GM21619 (cell line): ENCODE measurements around the gene TMPRSS5.
A peak's percentile ranks its signal among the peaks of the same experiment; 100 is the strongest.

Experiments used
- ATAC-seq: cut with Tn5 transposase; IDR thresholded peaks from one replicate; pipeline ENCODE4 v1.9.1; 2021; ENCODE audit not compliant: unreplicated experiment

Gene TMPRSS5

DNA sequence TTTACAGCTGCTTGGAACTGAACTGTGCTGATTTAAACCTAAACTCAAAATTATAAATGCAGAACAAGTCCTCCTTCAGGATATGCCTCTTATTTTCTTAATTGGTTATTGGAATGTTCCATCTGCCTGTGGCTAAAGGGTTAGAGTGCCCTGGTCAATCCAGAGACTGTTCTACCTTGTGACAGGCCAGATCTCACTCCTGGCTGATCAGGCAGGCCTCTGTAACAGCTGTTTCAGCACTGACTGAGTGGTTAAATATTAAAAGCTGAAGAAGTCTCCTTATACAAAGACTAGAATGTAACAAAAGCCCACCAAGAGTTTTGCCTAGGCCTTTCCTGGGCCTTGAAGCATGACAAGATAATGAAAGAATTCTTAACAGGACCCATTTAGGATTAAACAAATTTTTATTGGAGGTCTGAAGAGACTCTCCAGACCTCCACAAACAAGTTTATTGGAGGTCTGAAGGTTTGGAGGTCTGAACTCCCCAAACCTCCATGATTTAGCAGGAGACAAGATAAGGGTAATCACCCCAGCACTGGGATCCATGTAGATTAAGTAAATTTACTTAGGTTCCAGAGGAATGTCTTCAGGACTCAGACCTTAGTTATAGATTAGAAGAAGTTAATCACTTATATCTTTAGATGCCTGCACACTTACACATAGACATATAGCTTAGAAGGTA, 35.8 kb downstream of the TMPRSS5 start:
- peak; percentile 34 for ATAC-seq

DNA sequence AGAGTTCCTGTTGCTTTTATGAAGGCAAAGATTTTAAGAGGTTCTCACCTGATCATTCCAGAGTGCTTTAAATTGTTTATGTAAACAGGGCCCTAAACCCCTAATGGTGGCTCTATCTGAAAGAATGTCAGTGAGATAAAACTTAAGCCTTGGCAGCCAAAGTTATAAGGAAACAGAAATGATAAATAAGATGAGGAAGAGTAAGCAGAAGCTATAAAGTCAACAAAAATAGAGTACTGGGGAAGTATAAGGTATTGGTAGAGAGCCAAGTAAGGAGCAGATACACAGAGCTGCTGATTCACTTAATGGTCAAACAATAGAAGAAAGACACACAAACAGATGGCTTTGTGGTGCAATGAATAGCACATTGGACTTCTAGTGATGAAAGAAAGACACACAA, 37.9 kb downstream of the TMPRSS5 start:
- no peak for ATAC-seq

DNA sequence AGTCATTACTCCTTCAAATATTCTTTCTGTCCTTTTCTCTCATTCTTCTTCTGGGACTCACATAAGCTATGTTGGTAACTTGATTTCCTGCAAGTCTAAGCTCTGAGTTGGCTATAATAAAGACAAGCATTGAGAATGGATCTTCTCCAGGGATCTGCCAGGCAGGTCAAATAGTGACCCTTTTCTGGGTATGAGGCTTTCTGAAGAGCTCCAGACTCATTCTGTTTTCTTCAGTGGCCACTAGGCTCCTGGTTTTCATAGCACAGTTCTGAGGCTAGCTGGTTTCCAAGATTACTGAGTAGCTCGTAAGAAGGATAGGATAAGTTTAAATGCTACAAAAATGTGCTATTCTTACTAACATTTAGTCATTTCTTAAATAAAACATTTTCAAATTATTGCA, 38.3 kb downstream of the TMPRSS5 start:
- ATAC-seq = no peak

DNA sequence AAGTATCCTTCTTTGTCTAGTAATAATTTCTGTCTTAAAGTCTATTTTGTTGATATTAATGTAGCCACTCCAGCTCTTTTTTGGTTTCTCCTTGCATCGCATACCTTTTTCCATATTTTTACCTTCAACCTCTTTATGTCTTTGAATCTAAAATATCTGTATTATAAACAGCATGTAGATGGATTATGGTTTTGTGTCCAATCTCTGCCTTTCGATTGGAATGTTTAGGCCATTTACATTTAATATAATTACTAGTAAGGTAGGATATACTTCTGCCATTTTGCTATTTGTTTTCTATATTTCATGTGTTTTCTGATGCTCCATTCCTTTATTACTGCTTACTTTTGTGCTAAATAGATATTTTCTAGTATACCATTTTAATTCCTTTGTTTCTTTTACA, 39.5 kb downstream of the TMPRSS5 start:
- ATAC-seq = no peak

DNA sequence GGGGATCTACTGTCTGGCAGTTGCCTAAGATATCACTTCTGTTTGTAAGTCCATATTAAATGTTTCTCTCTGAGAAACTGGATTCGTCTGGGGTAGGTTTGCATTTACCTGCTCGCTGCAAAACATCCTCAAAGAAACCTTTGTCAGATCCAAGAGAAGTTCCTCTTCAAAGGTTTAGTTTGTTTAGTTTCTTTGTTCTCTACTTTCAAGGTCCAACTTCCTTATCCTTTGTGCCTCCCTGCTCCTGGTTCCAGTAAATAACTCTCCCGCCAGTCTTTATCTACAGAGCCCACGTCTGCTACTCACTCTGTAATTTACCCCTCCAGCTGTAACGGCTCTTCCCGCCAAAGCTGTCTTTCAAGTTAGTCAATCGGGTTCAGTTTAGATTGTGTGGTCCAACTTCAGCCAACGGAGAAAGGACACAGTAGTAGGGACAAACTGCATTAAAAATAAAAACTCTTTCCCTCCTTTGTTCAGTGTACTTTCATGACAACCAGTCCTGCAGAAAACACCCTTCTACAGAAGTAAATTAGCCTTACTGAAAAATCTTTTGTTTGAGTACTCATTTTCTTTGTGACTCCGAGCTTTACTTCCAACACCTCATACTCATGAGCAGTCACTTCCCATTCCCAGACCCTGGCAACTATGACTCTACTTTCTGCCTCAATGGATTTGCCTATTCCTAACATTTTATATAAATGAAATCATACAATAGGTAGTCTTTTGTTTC, 41.0 kb downstream of the TMPRSS5 start:
- ATAC-seq = no peak

DNA sequence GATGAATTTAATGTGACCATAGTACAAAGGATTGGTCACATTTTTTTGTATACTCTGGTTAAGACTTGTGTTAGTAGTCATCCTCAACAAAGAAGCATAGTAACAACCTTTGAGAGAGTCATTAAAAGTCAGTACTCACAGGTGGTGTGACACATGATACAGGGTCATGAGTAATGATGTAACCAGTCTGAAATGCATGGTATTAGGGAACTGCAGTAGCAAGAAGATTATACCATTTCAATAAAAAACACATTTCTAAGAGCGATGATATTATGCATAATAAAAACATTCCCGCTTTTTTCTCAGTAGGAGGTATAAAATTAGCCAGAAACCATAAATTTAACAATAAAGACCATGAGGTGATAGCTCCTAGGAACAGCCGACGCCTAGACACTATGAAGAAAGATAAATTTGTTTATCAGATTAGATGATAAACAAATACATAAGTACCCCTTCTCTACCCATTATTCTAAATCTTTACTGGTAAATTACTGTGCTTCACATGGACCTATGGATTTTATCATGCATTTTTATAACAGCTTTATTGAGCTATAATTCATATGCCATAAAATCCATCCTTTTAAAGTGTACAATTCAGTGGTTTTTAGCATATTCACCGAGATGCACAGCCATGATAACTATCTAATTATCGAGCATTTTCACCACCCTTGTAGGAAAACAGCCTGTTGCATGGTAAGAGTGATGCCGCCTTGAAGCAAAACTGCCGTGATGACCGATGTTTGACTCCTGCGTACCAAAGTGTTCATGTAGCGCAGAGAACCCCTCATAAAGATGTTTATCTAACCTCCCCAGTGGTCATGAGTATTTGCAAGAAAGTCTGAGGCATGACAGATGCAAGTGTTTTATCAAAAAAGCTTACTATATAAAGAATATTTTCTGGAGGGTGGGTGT, 41.8 kb downstream of the TMPRSS5 start:
- no peak for ATAC-seq

DNA sequence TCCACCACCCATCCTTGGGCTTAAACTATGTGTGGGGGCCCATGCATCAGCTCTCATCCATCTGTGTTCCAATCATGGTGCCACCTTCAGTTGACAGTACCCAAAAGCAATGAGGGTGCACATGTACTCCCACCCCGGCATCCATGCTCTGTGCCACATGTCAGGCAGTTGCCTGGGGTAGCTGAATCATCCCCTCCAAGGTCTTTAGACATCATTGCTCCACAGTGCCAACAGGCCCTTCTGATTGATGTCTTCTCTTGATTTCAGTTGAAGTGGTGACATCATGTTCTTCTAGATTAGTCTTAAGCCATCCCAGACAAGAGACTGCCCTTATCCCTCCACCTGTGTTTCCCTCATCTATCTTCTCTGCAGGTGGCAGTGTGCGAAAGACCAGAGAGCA, 42.5 kb downstream of the TMPRSS5 start:
- no peak for ATAC-seq

DNA sequence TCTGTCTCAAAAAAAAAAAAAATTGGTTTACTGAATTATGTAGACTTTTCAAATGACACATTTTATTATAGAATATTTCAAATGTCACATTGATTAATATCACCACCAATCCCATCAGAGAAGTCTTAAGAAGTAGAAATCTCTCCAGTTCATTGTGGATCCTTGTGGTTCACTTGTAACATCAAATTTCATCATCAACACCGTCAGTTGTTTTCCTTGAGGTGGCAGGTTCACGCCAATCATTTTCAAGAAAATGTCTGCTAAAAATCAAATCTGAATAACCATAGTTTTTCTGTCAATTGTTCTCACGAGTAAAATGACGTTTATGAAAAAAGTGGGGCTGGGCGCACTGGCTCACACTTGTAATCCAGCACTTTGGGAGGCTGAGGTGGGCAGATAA, 50.3 kb downstream of the TMPRSS5 start:
- ATAC-seq = no peak

DNA sequence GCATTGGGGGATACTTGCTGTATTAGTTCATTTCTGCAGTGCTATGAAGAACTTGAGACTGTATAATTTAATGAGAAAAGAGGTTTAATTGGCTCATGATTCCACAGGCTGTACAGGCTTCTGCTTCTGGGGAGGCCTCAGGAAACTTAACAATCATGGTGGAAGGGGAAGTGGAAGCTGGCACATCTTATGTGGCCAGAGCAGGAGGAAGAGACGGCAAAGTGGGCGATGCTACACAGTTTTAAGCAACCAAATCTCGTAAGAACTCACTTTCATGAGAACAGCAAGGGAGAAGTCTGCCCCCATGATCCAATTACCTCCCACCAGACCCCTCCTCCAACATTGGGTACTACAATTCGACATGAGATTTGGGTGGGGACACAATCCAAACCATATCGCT, 55.1 kb downstream of the TMPRSS5 start:
- no peak for ATAC-seq

DNA sequence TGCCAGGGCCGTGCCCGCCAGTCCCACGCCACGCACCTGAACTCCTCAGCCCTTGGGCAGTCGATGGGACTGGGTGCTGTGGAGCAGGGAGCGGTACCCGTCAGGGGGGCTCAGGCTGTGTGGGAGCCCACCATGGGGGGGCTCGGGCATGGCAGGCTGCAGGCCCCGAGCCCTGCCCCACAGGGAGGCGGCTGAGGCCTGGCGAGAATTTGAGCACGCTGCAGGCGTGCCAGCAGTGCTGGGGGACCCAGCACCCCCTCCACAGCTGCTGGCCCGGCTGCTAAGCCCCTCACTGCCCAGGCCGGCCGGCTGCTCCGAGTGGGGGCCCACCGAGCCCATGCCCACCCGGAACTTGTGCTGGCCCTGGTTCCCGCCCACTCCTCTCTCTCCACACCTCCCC, 56.8 kb downstream of the TMPRSS5 start:
- no peak for ATAC-seq

DNA sequence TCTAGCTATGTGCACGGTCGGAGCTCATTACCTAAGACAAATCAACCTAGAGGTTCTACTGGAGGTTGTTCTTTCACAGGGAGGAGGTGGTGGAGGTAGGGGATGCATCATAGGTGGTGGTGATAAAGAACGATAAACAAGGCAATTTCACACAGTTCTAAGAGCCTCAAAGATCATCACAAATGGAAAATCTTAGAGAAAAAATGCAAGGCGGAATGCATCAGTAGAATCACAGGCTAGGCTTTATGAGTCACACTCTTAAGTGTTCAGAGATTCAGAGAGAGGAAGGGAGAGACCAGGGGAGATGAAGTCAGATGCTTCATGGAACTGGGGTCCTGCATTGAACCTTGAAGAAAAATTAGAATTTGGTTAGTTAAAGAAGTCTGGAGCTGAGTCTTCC, 58.3 kb downstream of the TMPRSS5 start:
- no peak for ATAC-seq

DNA sequence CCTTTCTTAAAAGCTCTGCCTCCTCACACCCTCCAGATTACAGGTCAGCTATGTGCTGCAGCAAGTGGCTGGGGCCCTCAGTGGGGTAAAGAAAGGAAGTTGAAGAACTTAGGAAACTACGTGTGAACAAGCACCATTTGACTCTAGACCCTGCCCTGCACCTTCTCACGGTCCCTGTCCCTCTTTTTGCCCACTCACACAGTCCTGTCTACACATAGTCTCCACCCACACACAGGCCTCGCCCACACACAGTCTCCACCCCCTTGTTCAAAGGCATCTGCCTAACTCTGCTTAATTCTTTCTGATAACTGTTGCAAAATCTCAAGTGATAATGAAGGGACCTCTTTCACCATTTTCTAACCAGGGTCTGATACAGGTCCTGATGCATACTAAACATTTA, 59.0 kb downstream of the TMPRSS5 start:
- ATAC-seq = no peak

DNA sequence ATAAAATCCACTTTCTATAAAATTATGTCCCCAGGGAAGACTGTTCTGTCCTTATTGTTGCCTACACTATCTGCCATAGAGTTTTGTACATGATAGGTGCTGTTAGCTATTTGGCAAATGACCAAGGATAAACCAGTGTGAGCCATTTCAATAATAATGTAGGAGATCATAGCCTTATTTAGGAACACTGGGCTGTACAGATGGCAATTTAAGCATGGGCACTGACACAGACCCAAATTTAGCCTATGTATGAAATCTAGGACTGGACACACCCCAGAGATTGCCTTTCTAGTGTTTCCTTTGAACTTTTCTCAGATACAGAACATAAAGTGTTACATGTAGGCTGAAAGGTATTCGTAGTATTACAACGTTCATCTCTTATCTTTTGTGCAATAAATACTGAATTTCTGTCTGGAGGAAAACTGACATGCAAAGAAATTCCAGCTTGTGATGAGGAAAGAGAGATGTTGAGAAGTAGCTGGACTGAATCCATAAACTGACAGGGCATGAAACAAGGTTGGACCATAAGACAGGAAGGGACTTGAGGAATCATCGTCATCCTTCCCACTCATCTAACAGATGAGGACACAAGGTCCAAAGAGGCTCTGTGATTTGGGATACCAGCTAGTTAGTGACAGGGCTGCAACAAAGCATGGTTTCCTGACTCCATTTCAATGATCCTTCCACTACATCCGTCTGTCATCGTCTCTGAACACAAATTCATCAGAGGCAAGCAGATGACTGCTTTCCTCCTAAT, 60.3 kb downstream of the TMPRSS5 start:
- ATAC-seq = no peak

DNA sequence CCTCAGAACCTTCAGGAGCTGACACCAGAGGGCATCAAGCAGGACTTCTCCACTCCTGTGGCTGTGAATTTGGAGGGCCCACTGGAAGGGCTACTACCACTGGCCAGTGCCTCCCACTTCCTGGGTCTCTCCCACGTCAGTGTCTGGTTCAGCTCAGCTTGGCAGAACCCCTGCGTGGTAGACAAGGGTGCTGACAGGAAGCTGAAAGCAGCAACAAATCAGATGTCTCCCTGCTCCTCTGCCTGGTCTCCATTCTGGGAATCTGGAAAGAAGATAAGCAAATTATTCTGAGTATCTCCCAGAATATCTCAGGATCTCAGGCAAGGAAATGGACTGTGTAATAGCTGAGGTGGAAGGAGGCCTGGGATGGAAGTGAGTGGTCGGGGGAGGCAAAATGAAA, 61.5 kb downstream of the TMPRSS5 start:
- ATAC-seq = no peak

DNA sequence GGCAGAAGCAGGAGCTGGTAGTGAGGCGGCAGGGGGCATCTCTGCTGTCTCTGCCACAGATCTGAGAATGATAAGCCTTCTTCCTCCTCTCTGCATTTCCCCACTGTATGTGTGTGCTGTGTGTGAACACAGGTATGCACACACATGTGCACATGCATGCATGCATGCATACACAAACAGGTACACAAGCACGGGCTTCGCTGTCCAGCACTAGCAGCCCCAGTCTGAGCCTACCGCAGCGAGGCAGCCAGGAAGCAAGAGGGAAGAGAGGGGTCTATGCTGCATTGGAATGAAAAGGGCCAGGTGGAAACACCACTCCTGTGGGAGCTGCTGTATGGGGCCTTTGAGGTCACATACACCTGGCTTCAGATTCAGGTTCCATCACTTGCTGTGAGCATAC, 62.4 kb downstream of the TMPRSS5 start:
- no peak for ATAC-seq

DNA sequence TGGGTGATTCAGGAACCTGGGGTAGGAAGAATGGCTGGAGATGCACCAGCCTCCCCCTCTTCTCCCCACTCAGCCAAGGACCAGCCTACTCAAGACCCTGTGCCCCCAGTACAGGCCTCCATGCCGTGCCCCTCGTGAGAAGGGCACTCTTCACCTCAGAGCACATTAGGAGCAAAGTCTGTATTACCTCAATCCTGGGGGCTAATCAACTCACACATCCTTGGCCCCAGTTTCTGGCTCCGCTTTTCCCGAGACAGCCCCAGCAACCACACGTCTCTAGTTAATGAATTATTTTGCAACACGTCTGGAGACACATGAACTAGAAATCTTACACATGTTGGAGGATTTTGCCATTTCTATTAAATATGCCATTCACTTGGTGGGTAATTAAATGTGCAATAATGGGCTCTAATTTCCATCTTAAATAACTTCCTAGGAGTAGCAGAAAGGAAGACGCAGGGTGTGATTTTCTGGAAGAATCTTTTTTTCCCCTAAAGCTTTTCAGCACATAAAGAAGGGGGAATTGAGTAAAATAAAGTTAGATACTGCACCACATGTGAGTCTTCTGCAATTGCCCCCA, 63.0 kb downstream of the TMPRSS5 start:
- no peak for ATAC-seq

DNA sequence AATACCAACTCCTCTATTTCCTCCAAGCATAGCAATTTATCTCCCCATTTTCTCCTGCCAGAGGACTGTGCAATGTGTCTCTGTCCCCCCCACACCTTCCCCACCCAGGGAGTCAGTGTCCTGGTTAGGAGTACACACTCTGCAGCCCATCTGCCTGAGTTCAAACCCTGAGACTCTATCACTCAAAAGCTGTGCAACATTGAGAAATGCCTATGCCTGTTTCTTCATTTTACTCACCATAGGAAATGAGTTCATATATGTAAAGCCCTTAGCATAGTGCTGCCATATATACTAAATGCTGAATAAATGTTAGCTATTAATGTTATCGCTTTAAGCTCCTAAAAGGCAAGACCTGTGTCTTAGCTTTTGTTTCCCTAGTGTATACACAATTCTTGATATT, 64.0 kb downstream of the TMPRSS5 start:
- no peak for ATAC-seq

DNA sequence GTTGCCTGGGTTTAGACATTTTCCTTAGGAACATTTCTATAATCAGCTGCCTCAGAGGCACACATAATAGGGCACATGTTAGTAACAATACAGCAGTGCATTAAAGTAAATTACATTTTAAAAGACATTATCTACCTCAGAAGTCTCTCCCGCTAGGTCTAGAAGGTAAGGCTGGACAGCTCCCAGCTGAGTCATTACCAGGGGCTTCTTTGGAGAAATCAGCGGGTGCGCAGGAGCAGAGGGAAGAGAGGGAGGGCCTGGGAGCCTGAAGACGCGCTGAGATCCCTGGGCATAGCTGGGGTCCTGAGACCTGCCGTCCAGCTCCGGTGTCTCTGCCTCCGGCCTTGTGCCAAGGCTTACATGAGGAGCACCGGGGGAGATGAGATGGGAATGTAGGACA, 67.7 kb downstream of the TMPRSS5 start:
- ATAC-seq = no peak

DNA sequence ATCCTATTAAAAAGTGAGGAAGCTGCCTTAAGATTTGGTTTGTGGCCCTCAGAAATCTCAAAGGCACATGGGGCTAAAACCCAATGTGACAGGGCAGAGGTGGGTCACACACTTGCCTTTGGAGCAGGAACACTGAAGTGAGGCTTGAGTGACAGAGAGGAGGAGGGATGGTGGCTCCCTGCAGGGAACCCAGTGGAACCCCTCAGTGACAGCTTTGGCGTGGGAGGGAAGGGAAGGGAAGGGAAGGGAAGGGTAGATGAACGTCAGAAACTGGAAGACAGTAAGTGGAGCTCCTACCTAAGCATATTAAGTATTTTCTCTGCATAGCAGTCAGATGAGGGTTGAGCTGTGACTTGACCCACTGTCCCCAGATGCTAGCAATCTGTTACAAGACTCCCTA, 68.5 kb downstream of the TMPRSS5 start:
- ATAC-seq = no peak
